ENCODE data around the gene ARIH2.

ARIH2 gene

GRCh38 chr3:49017971-49018706, 99.5 kb downstream of the ARIH2 start, which contains the start of gene DALRD3:
Gene DALRD3 (minus strand): TSS chr3:49018580. CDS start chr3:49018564, 16 bp downstream.
- Histone ChIP-seq H3K79me2 (ENCODE audit: low read length) (peaks cover 40% of the 10 kb centered on the region), H3K27ac (ENCODE audit: low read length) (peak within 1 kb of the TSS; percentile 57), H3K4me2 (ENCODE audit: low read length) (peak within 1 kb of the TSS; percentile 78), H3K4me1 (ENCODE audit: low read length) (peaks cover 20% of the 10 kb centered on the region), H3K4me3 (ENCODE audit: low read length) (peak within 1 kb of the TSS; percentile 81), H3K27me3 (ENCODE audit: low read depth, low read length) (no peaks in the 10 kb centered on the region), H2AFZ (ENCODE audit: low read depth, low read length) (peak within 1 kb of the TSS; percentile 23; the same call in 1 of the 2 replicates), H4K20me1 (ENCODE audit: insufficient read depth, low read length) (peaks cover 18% of the 10 kb centered on the region), H3K9me3 (ENCODE audit: insufficient read depth, low read length) (no peaks in the 10 kb centered on the region), H3K36me3 (replicated peaks; ENCODE audit: low read depth, low read length) (peaks cover 40% of the 10 kb centered on the region), H3K9ac (ENCODE audit: low read length) (peak within 1 kb of the TSS; percentile 62)
- TF ChIP-seq CTCF (IDR thresholded peaks at IDR 0.05; ENCODE audit: low read depth, low read length) (no peak), EZH2phosphoT487 (IDR thresholded peaks at IDR 0.05; ENCODE audit: low read depth) (no peak)

- Histone ChIP-seq H4K20me1 (ENCODE audit: insufficient read depth, low read length) (peaks cover 13% of the 10 kb centered on the region), H3K4me3 (ENCODE audit: low read length) (peak overlapping the region; percentile 81), H3K4me1 (ENCODE audit: low read length) (peaks cover 23% of the 10 kb centered on the region), H3K27ac (ENCODE audit: low read length) (peak overlapping the region; percentile 57), H2AFZ (ENCODE audit: low read depth, low read length) (no peak overlapping the region), H3K9me3 (ENCODE audit: insufficient read depth, low read length) (no peaks in the 10 kb centered on the region), H3K27me3 (ENCODE audit: low read depth, low read length) (no peaks in the 10 kb centered on the region), H3K79me2 (ENCODE audit: low read length) (peaks cover 40% of the 10 kb centered on the region), H3K9ac (ENCODE audit: low read length) (peak overlapping the region; percentile 62), H3K4me2 (ENCODE audit: low read length) (peak overlapping the region; percentile 78), H3K36me3 (replicated peaks; ENCODE audit: low read depth, low read length) (peaks cover 39% of the 10 kb centered on the region)
- no peak for TF ChIP-seq EZH2phosphoT487 (IDR thresholded peaks at IDR 0.05; ENCODE audit: low read depth)
- no peak for TF ChIP-seq CTCF (IDR thresholded peaks at IDR 0.05; ENCODE audit: low read depth, low read length)
Observed at GRCh38 chr3:49018707-49019006, 100.0 kb downstream of the ARIH2 start.

- H4K20me1 ChIP-seq (ENCODE audit: insufficient read depth, low read length) = peaks cover 4% of the 10 kb centered on the region; the same call in 1 of the 2 replicates
- no peak for TF ChIP-seq EZH2phosphoT487 (IDR thresholded peaks at IDR 0.05; ENCODE audit: low read depth)
- TF ChIP-seq CTCF (IDR thresholded peaks at IDR 0.05; ENCODE audit: low read depth, low read length) = no peak
- peak overlapping the region; percentile 88 for H3K4me3 ChIP-seq (ENCODE audit: low read length)
- no peak overlapping the region for H2AFZ ChIP-seq (ENCODE audit: low read depth, low read length)
- H3K4me1 ChIP-seq (ENCODE audit: low read length) = peaks cover 23% of the 10 kb centered on the region
- H3K36me3 ChIP-seq (replicated peaks; ENCODE audit: low read depth, low read length) = peaks cover 39% of the 10 kb centered on the region
- peak overlapping the region; percentile 79 for H3K4me2 ChIP-seq (ENCODE audit: low read length)
- no peaks in the 10 kb centered on the region for H3K27me3 ChIP-seq (ENCODE audit: low read depth, low read length)
- H3K9ac ChIP-seq (ENCODE audit: low read length) = peak overlapping the region; percentile 98
- H3K79me2 ChIP-seq (ENCODE audit: low read length) = peaks cover 53% of the 10 kb centered on the region
- peak overlapping the region; percentile 88 for H3K27ac ChIP-seq (ENCODE audit: low read length)
- no peaks in the 10 kb centered on the region for H3K9me3 ChIP-seq (ENCODE audit: insufficient read depth, low read length)
Observed at GRCh38 chr3:49019941-49020329, 101.3 kb downstream of the ARIH2 start.

GRCh38 chr3:49020330-49021212, 101.9 kb downstream of the ARIH2 start:
- Histone ChIP-seq H3K9ac (ENCODE audit: low read length) (peak overlapping the region; percentile 98), H3K9me3 (ENCODE audit: insufficient read depth, low read length) (no peaks in the 10 kb centered on the region), H3K4me1 (ENCODE audit: low read length) (peaks cover 23% of the 10 kb centered on the region), H3K4me2 (ENCODE audit: low read length) (peak overlapping the region; percentile 79), H4K20me1 (ENCODE audit: insufficient read depth, low read length) (peaks cover 4% of the 10 kb centered on the region; the same call in 1 of the 2 replicates), H3K36me3 (replicated peaks; ENCODE audit: low read depth, low read length) (peaks cover 41% of the 10 kb centered on the region), H3K27ac (ENCODE audit: low read length) (peak overlapping the region; percentile 88), H3K4me3 (ENCODE audit: low read length) (peak overlapping the region; percentile 88), H3K79me2 (ENCODE audit: low read length) (peaks cover 59% of the 10 kb centered on the region), H3K27me3 (ENCODE audit: low read depth, low read length) (no peaks in the 10 kb centered on the region), H2AFZ (ENCODE audit: low read depth, low read length) (no peak overlapping the region)
- TF ChIP-seq EZH2phosphoT487 (IDR thresholded peaks at IDR 0.05; ENCODE audit: low read depth) (no peak), CTCF (IDR thresholded peaks at IDR 0.05; ENCODE audit: low read depth, low read length) (peak; percentile 12; the same call in 1 of the 2 replicates)
